ENCODE results near the gene ZSCAN20.

Gene ZSCAN20

GRCh38 chr1:33472269-33472980 lies at the start of gene ZSCAN20:
TSS of gene ZSCAN20 (plus strand) at chr1:33472645. CDS start at chr1:33479289, 6,644 bp downstream.
- peak; percentile 96 to 99 for DNase-seq

DNA sequence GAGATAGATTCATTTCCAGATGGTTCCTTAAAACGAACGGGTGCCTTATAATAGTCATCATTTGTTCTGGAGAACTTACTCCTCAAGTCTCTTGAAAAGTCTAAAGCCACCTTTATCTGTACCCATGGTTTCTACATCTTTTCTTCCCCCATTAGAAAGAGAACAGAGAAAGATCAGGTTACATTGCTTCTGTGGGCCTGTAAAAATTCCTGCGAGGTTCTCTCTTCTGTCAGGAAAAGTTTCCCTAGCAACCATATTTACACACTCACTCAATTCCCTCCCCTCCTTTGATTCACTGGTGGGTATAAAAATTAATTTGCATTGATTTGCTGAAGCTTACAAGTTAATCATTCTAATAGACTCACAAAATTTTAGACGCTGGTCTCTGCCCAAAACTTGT lies 48.2 kb upstream of the ZSCAN20 start:
- peak; percentile 85 to 86 for DNase-seq

GRCh38 chr1:33424610-33425009 lies 47.8 kb upstream of the ZSCAN20 start:
- no peak for DNase-seq

DNA sequence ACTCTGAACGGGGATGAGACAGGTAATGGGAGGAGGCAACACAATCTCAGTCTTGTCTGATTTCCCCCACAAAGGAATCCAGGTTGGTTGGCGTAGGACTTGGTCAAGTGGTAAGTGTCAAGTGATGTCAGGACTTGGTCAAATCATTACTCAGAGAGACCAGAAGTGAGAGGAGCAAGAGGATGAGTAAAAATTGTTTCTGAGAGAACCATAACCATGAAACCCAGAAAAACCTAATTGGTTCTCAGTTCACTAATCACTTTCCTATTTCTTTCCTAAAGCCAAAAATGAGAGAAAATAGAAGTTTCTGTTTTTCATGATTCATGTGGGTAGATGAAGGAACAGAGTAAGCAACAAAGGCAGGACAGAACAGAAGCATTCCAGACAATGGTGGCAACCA lies 46.5 kb upstream of the ZSCAN20 start:
- no peak for DNase-seq

GRCh38 chr1:33426916-33427315 lies 45.5 kb upstream of the ZSCAN20 start:
- DNase-seq, result no peak

DNA sequence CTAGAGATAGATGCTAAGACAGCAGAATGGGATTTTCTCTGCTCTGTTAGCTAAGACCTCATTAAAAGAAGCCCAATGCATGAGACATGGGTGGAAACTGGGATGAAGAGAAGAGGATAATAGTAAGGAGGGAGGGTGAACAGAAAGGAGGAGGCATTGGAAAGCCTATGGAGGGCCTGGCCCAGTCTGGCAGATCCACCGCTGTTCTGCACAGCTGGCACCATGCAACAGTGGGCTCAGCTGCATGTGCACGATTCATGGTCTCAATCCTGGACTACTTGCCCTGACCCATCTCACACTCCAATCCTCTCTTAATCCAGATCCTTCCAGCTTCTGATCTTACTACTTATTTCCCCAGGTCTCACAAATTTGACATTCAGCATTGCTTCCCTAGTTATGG lies 43.8 kb upstream of the ZSCAN20 start:
- no peak for DNase-seq

- no peak for DNase-seq
Observed at GRCh38 chr1:33429332-33429731, 43.1 kb upstream of the ZSCAN20 start.

GRCh38 chr1:33429856-33430691 lies 42.4 kb upstream of the ZSCAN20 start:
- peak in 1 of 2 experiments; percentile 66 for DNase-seq

DNA sequence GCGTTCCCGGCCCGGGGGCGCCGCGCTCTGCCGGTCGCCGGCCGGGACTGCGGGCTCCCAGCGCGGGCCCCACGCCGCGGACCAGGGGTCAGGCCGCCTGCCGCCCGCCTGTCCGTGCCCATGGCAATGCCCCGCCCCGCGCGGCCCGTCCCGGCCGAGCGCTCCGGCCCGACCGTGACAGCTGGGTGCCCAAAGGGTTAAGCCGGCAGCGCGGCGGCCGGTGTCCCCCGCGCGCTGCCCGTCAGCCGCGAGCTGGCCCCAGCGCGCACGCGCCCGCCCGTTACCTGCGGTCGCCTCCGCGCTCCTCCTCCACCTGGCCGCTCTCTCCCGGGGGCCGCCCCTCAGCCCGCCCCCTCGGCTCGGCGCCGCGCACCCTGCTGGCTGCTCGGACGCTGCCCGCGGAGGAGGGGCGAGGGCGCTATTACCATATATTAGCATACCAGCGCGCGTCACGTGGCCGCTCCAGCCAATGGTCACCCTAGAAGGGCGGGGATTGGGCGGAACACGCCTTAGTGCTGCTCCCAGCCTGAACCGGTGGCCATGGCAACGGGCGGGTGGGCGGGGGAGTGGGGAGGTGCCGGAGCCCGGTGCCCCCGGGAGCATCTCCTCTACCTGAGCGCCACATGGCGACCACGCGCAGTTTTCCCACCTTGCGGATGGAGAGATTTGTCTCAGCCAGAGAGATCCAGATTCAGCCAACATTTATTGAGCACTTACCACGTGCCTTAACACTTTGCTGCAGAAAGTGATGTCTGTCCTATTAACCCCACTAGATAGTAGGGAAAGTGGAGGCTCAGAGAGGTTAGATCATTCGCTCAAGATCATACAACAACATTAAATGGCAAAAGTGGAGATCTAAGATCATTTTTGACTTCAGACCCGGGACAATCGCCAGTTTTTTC lies 41.5 kb upstream of the ZSCAN20 start, which contains the start of gene PHC2:
PHC2 (minus strand) TSS at position 404 of the 902 bp plus-strand sequence. CDS start 55,556 bp downstream, outside the sequence.
- peak; percentile 92 to 99 for DNase-seq

DNA sequence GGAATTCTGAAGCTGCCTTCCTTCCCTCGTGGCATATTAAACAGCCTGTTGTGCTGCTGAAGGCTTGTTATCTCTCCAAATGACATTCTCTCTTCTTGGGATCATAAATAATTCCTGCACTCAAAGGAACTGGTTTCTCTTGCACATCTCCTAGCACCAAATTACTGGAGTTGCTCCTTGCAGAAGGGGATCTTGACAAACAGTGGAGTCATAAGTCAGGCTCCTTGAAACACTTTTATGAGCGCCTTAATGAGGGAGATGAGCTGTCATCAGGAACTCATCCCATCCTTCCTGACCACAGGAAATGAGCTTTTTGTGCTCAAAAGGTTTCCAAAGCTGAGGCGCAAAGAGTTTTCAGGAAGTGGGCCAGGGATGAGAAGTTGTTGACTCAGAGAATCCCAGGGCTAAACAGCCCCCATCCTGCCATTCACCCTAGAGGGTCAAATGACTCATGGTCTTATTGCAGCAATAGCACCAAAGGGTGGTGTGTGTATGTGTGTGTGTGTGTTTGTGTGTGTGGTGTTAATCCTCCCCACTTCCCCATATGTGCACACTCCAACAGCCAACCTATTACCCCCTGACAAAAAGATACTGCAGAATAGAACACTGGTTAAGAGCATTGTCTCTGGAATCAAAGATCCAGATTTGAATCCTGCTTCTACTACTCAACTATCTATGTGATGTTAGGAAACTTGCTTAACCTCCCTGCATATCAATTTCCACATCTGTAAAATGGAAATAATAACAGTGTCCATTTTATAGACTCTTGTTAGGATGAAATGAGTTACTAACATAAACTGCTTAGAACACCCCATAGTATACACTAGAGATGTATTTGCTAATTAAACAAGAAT lies 38.7 kb upstream of the ZSCAN20 start:
- DNase-seq, result no peak

DNA sequence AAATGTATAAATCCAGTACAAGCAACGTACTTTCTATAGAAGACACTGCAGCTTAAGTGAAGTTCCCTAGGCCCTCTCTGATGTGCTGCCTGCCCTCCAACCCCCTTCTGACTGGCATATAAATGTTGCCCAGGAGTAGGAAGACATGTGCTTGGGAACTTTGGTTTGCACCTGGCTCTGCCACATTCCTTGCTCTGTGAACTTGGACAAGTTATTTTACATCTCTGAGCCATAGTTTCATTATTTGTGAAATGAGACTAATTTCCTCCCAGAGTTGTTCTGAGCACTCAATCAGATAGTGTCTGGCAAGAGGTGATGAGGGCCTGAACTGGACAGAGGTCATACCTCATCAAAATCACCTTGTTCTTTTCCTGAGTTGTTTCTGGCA lies 38.1 kb upstream of the ZSCAN20 start:
- no peak for DNase-seq

DNA sequence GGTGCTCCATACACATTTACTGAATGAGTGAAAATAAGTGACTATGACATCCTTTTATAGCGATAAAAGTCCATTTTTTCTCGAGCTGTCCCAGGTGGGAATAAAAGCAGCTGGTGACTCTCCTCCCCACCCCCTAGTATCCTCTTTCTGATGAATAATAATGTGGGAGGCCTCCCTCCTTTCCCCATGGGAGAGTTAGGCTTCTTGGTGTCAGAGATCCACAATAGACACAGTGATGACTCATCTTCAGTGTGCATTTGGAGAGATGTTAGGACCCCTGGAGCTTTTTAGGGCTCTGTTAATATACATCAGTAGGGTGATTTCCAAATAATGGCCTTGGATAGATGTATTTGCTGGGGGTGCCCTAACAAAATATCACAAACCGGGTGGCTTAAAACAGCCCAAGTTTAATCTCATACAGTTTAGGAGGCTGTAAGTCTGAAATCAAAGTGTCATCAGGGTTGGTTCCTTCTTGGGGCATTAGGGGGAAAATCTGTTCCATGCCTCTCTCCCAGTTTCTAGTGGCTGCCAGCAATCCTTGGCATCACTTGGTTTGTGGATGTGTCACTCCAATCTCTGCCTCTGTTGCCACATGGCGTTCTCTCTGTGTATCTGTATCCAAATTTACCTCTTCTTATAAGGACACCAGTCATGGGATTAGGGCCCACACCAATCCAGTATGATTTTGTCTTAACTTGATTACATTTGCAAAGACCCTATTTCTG lies 37.2 kb upstream of the ZSCAN20 start:
- peak in 1 of 2 experiments; percentile 36 for DNase-seq

GRCh38 chr1:33436557-33437285 lies 35.7 kb upstream of the ZSCAN20 start:
- no peak for DNase-seq

- no peak for DNase-seq
Observed at GRCh38 chr1:33438364-33439160, 33.9 kb upstream of the ZSCAN20 start.

- DNase-seq, result no peak
Observed at GRCh38 chr1:33439662-33440061, 32.8 kb upstream of the ZSCAN20 start.

- DNase-seq, result peak in 1 of 2 experiments; percentile 12
Observed at GRCh38 chr1:33441088-33441745, 31.2 kb upstream of the ZSCAN20 start.

DNA sequence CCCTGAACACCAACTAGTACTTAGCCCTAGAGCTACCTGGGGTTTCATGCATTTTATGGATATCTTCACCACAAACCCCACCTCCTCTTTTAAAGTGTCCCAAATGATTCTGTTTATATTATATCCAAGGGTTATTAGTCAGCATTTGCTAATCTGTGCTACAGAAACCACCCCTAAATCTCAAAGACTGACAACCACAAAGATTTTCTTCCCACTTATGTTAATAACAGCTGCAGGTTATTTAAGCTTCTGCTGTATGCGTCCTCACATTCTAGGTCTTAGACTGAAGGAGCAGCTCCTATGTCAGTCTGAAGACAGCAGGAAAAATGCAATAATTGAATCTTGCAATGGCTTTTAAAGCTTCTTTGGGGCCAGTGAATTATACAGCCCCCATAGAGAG lies 30.3 kb upstream of the ZSCAN20 start:
- DNase-seq, result no peak

DNA sequence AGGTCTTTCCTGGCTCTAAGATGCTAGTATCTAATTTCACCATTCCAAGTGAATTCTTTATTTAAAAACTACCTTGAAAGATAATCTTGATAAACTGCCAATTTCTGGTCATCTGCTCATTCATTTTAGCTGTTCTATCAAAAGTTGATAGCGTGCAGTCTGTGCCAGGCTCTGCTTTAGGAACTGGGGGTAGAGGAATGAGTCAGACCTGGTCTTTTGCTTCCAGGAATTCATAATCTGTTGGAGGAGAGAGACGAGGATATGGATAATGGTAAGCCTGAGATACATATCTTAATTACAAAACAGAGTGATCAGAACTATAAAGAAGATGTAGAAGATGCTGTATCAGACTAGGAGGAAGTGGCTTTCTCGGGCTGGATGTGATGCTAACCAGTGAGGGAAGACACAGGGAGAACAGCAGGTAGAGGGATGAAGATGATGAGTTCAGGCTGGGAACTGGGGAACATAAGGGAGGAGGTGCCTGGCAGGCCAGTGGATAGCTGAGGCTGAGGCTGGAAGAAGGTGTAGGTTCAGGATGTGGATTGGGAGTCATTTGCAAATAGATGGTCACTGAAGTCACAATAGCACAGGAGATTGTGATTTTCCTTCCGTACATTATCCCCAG lies 29.3 kb upstream of the ZSCAN20 start:
- DNase-seq, result no peak
